ENCODE data around the gene CDC42BPG. TPM values are rescaled to one million over a fixed set of nuclear protein-coding genes. Genes with fewer than 3 reads are reported as not detected.

CDC42BPG gene
- total RNA-seq, 1 experiment from 2014 or later = 21.6 TPM

DNA sequence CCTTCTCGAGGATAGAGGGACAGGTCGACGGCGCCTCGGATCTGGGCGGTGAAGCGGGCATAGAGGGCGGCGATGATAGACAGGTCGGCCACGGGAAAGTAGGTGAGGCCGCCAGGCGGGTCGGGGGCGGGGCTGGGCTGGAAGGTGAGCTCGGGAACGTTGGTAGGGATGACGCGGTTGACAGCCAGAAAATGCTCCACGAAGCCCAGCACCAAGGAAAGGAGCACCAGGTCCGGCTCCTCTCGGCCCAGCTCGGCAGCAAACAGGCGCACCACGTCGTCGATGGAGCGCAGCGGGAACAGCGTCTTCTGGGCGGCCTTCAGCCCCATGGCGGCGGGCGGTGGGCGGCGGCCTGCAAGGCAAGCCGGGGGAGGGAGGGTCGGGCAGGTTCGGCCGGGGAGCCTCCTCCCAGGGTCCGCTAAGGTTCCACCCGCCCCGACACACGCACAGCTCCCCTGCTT lies 34.6 kb downstream of the CDC42BPG start (continued):
- TF ChIP-seq, protein P1, sequence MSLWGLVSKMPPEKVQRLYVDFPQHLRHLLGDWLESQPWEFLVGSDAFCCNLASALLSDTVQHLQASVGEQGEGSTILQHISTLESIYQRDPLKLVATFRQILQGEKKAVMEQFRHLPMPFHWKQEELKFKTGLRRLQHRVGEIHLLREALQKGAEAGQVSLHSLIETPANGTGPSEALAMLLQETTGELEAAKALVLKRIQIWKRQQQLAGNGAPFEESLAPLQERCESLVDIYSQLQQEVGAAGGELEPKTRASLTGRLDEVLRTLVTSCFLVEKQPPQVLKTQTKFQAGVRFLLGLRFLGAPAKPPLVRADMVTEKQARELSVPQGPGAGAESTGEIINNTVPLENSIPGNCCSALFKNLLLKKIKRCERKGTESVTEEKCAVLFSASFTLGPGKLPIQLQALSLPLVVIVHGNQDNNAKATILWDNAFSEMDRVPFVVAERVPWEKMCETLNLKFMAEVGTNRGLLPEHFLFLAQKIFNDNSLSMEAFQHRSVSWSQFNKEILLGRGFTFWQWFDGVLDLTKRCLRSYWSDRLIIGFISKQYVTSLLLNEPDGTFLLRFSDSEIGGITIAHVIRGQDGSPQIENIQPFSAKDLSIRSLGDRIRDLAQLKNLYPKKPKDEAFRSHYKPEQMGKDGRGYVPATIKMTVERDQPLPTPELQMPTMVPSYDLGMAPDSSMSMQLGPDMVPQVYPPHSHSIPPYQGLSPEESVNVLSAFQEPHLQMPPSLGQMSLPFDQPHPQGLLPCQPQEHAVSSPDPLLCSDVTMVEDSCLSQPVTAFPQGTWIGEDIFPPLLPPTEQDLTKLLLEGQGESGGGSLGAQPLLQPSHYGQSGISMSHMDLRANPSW (CRISPR knock-in tag; conservative IDR thresholded peaks at IDR 0.05; ENCODE audit: low read depth) = no peak
- TF ChIP-seq, protein P2, sequence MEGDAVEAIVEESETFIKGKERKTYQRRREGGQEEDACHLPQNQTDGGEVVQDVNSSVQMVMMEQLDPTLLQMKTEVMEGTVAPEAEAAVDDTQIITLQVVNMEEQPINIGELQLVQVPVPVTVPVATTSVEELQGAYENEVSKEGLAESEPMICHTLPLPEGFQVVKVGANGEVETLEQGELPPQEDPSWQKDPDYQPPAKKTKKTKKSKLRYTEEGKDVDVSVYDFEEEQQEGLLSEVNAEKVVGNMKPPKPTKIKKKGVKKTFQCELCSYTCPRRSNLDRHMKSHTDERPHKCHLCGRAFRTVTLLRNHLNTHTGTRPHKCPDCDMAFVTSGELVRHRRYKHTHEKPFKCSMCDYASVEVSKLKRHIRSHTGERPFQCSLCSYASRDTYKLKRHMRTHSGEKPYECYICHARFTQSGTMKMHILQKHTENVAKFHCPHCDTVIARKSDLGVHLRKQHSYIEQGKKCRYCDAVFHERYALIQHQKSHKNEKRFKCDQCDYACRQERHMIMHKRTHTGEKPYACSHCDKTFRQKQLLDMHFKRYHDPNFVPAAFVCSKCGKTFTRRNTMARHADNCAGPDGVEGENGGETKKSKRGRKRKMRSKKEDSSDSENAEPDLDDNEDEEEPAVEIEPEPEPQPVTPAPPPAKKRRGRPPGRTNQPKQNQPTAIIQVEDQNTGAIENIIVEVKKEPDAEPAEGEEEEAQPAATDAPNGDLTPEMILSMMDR (IDR thresholded peaks at IDR 0.05) = no peak
- TF ChIP-seq, protein P3, sequence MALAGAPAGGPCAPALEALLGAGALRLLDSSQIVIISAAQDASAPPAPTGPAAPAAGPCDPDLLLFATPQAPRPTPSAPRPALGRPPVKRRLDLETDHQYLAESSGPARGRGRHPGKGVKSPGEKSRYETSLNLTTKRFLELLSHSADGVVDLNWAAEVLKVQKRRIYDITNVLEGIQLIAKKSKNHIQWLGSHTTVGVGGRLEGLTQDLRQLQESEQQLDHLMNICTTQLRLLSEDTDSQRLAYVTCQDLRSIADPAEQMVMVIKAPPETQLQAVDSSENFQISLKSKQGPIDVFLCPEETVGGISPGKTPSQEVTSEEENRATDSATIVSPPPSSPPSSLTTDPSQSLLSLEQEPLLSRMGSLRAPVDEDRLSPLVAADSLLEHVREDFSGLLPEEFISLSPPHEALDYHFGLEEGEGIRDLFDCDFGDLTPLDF (CRISPR knock-in tag; IDR thresholded peaks at IDR 0.05) = no peak
- TF ChIP-seq NFYB (CRISPR knock-in tag; conservative IDR thresholded peaks at IDR 0.05; ENCODE audit: low read depth) (no peak), CBFB (CRISPR knock-in tag; IDR thresholded peaks at IDR 0.05; ENCODE audit: low read depth) (no peak)

DNA sequence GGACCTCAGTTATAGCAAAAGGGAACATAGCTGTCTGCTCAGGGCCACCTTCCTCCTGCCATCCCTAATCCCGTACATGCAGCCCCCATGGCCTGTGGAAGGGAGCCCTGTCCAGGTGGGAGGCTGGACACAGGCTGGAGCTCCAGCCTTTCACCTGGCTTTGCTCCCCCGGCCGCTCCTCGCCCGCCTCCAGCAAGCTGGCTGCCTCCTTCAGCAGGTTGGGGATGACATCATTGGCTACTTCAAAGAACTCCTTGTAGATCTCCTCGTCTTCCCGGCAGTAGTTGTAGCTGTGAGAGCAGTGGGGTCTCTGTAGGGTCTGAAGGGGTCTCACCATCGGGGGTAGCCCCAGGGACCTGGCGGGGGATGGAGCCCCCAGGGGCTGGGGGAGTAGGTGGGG lies 39.0 kb downstream of the CDC42BPG start:
- no peaks in the 10 kb centered on the region for H3K27me3 Mint-ChIP-seq (ENCODE audit: low read depth)
- CTCF ChIA-PET = interaction anchor here (0.8 to 3.7 kb wide), 3 partner anchors 18 to 83 kb away, joined by 3 to 33 read pairs (median 5); no protein-coding TSS in a partner anchor
- TF ChIP-seq ZNF138 (CRISPR knock-in tag; conservative IDR thresholded peaks at IDR 0.05) = no peak
- no peak for TF ChIP-seq HMGA2 (CRISPR knock-in tag; IDR thresholded peaks at IDR 0.05)
- TF ChIP-seq, protein P4, sequence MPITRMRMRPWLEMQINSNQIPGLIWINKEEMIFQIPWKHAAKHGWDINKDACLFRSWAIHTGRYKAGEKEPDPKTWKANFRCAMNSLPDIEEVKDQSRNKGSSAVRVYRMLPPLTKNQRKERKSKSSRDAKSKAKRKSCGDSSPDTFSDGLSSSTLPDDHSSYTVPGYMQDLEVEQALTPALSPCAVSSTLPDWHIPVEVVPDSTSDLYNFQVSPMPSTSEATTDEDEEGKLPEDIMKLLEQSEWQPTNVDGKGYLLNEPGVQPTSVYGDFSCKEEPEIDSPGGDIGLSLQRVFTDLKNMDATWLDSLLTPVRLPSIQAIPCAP (CRISPR knock-in tag; IDR thresholded peaks at IDR 0.05) = no peak
- TF ChIP-seq, protein P5, sequence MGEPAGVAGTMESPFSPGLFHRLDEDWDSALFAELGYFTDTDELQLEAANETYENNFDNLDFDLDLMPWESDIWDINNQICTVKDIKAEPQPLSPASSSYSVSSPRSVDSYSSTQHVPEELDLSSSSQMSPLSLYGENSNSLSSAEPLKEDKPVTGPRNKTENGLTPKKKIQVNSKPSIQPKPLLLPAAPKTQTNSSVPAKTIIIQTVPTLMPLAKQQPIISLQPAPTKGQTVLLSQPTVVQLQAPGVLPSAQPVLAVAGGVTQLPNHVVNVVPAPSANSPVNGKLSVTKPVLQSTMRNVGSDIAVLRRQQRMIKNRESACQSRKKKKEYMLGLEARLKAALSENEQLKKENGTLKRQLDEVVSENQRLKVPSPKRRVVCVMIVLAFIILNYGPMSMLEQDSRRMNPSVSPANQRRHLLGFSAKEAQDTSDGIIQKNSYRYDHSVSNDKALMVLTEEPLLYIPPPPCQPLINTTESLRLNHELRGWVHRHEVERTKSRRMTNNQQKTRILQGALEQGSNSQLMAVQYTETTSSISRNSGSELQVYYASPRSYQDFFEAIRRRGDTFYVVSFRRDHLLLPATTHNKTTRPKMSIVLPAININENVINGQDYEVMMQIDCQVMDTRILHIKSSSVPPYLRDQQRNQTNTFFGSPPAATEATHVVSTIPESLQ (CRISPR knock-in tag; IDR thresholded peaks at IDR 0.05) = no peak
- TF ChIP-seq, protein P6, sequence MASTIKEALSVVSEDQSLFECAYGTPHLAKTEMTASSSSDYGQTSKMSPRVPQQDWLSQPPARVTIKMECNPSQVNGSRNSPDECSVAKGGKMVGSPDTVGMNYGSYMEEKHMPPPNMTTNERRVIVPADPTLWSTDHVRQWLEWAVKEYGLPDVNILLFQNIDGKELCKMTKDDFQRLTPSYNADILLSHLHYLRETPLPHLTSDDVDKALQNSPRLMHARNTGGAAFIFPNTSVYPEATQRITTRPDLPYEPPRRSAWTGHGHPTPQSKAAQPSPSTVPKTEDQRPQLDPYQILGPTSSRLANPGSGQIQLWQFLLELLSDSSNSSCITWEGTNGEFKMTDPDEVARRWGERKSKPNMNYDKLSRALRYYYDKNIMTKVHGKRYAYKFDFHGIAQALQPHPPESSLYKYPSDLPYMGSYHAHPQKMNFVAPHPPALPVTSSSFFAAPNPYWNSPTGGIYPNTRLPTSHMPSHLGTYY (CRISPR knock-in tag; IDR thresholded peaks at IDR 0.05) = no peak
- no peak for TF ChIP-seq RORB (CRISPR knock-in tag; IDR thresholded peaks at IDR 0.05)
- TF ChIP-seq, protein P2 (IDR thresholded peaks at IDR 0.05) = no peak
- no peak overlapping the region for H3K4me3 Mint-ChIP-seq
- peaks cover 16% of the 10 kb centered on the region for H3K4me1 Mint-ChIP-seq
- H3K9me3 Mint-ChIP-seq = no peaks in the 10 kb centered on the region
- no peak for DNase-seq (ENCODE audit: low spot score)
- POLR2A ChIA-PET = no interaction called here
- H3K36me3 Mint-ChIP-seq = peaks cover 15% of the 10 kb centered on the region; the same call in 1 of the 2 replicates
- ATAC-seq = no peak
- no peak overlapping the region for H3K27ac Mint-ChIP-seq
